ENCODE results near the gene STARD8.
"Not testable (repeated sequence)": the region's sequence is repeated elsewhere in the genome, so short reads cannot be mapped to it uniquely, and the experiment has no call there.

Gene STARD8

GRCh38 chrX:68647156-68647957 lies at the start of gene STARD8:
Gene STARD8 (plus strand): TSS chrX:68647666. CDS start chrX:68647883, 217 bp downstream.
- Histone ChIP-seq H3K4me1 (ENCODE audit: insufficient read depth, insufficient read length) (peaks cover 14% of the 10 kb centered on the region), H3K9ac (ENCODE audit: insufficient read length, low read depth) (peak within 1 kb of the TSS; percentile 59), H3K27me3 (ENCODE audit: insufficient read depth, insufficient read length) (no peaks in the 10 kb centered on the region), H3K9me3 (ENCODE audit: insufficient read depth, low read length) (no peaks in the 10 kb centered on the region), H3K4me3 (ENCODE audit: insufficient read length, low read depth) (peak within 1 kb of the TSS; percentile 44), H3K36me3 (ENCODE audit: insufficient read depth, insufficient read length, low read length) (peaks cover 3% of the 10 kb centered on the region)
- TF ChIP-seq SUZ12 (IDR thresholded peaks at IDR 0.05; ENCODE audit: extremely low read depth, insufficient read depth, insufficient read length): no peak
- no peak for TF ChIP-seq YY1 (IDR thresholded peaks at IDR 0.05; ENCODE audit: insufficient read depth, insufficient read length)
- no peak for TF ChIP-seq ZNF274 (IDR thresholded peaks at IDR 0.05; ENCODE audit: low read depth, low read length)
- DNase-seq (ENCODE audit: low read depth, low spot score): peak; percentile 28

GRCh38 chrX:68598841-68599240 lies 48.6 kb upstream of the STARD8 start:
- Histone ChIP-seq H3K27me3 (ENCODE audit: insufficient read depth, insufficient read length) (no peaks in the 10 kb centered on the region), H3K9ac (ENCODE audit: insufficient read length, low read depth) (no peak overlapping the region), H3K4me1 (ENCODE audit: insufficient read depth, insufficient read length) (no peaks in the 10 kb centered on the region), H3K4me3 (ENCODE audit: insufficient read length, low read depth) (no peak overlapping the region), H3K36me3 (ENCODE audit: insufficient read depth, insufficient read length, low read length) (no peaks in the 10 kb centered on the region), H3K9me3 (ENCODE audit: insufficient read depth, low read length) (peaks cover 22% of the 10 kb centered on the region; the same call in 1 of the 2 replicates)
- DNase-seq (ENCODE audit: low read depth, low spot score): no peak
- no peak for TF ChIP-seq ZNF274 (IDR thresholded peaks at IDR 0.05; ENCODE audit: low read depth, low read length)
- no peak for TF ChIP-seq SUZ12 (IDR thresholded peaks at IDR 0.05; ENCODE audit: extremely low read depth, insufficient read depth, insufficient read length)
- no peak for TF ChIP-seq YY1 (IDR thresholded peaks at IDR 0.05; ENCODE audit: insufficient read depth, insufficient read length)

- no peak for TF ChIP-seq YY1 (IDR thresholded peaks at IDR 0.05; ENCODE audit: insufficient read depth, insufficient read length)
- no peak for TF ChIP-seq ZNF274 (IDR thresholded peaks at IDR 0.05; ENCODE audit: low read depth, low read length)
- no peak for TF ChIP-seq SUZ12 (IDR thresholded peaks at IDR 0.05; ENCODE audit: extremely low read depth, insufficient read depth, insufficient read length)
- Histone ChIP-seq H3K4me3 (ENCODE audit: insufficient read length, low read depth) (no peak overlapping the region), H3K9me3 (ENCODE audit: insufficient read depth, low read length) (peaks cover 21% of the 10 kb centered on the region; the same call in 1 of the 2 replicates), H3K36me3 (ENCODE audit: insufficient read depth, insufficient read length, low read length) (no peaks in the 10 kb centered on the region), H3K9ac (ENCODE audit: insufficient read length, low read depth) (no peak overlapping the region), H3K27me3 (ENCODE audit: insufficient read depth, insufficient read length) (no peaks in the 10 kb centered on the region), H3K4me1 (ENCODE audit: insufficient read depth, insufficient read length) (no peaks in the 10 kb centered on the region)
- no peak for DNase-seq (ENCODE audit: low read depth, low spot score)
Observed at GRCh38 chrX:68599256-68600152, 48.0 kb upstream of the STARD8 start.

GRCh38 chrX:68604216-68604615 lies 43.2 kb upstream of the STARD8 start:
- H3K27me3 ChIP-seq (ENCODE audit: insufficient read depth, insufficient read length); H3K36me3 ChIP-seq (ENCODE audit: insufficient read depth, insufficient read length, low read length); H3K4me1 ChIP-seq (ENCODE audit: insufficient read depth, insufficient read length); H3K9ac ChIP-seq (ENCODE audit: insufficient read length, low read depth); DNase-seq (ENCODE audit: low read depth, low spot score); H3K4me3 ChIP-seq (ENCODE audit: insufficient read length, low read depth): not testable (repeated sequence)
- peaks cover 16% of the 10 kb centered on the region; the same call in 1 of the 2 replicates for H3K9me3 ChIP-seq (ENCODE audit: insufficient read depth, low read length)

GRCh38 chrX:68614733-68615132 lies 32.7 kb upstream of the STARD8 start:
- not testable (repeated sequence) for H3K36me3 ChIP-seq (ENCODE audit: insufficient read depth, insufficient read length, low read length); H3K27me3 ChIP-seq (ENCODE audit: insufficient read depth, insufficient read length); H3K9ac ChIP-seq (ENCODE audit: insufficient read length, low read depth); DNase-seq (ENCODE audit: low read depth, low spot score); H3K9me3 ChIP-seq (ENCODE audit: insufficient read depth, low read length); H3K4me3 ChIP-seq (ENCODE audit: insufficient read length, low read depth); H3K4me1 ChIP-seq (ENCODE audit: insufficient read depth, insufficient read length)

GRCh38 chrX:68627986-68628385 lies 19.5 kb upstream of the STARD8 start:
- Histone ChIP-seq H3K4me1 (ENCODE audit: insufficient read depth, insufficient read length) (no peaks in the 10 kb centered on the region), H3K4me3 (ENCODE audit: insufficient read length, low read depth) (no peak overlapping the region), H3K27me3 (ENCODE audit: insufficient read depth, insufficient read length) (no peaks in the 10 kb centered on the region), H3K36me3 (ENCODE audit: insufficient read depth, insufficient read length, low read length) (no peaks in the 10 kb centered on the region), H3K9ac (ENCODE audit: insufficient read length, low read depth) (no peak overlapping the region), H3K9me3 (ENCODE audit: insufficient read depth, low read length) (no peaks in the 10 kb centered on the region)
- no peak for TF ChIP-seq SUZ12 (IDR thresholded peaks at IDR 0.05; ENCODE audit: extremely low read depth, insufficient read depth, insufficient read length)
- TF ChIP-seq ZNF274 (IDR thresholded peaks at IDR 0.05; ENCODE audit: low read depth, low read length): no peak
- no peak for TF ChIP-seq YY1 (IDR thresholded peaks at IDR 0.05; ENCODE audit: insufficient read depth, insufficient read length)
- no peak for DNase-seq (ENCODE audit: low read depth, low spot score)

GRCh38 chrX:68629936-68630335 lies 17.5 kb upstream of the STARD8 start:
- H3K9me3 ChIP-seq (ENCODE audit: insufficient read depth, low read length); H3K9ac ChIP-seq (ENCODE audit: insufficient read length, low read depth); H3K27me3 ChIP-seq (ENCODE audit: insufficient read depth, insufficient read length): not testable (repeated sequence)

More at GRCh38 chrX:68629936-68630335, 17.5 kb upstream of the STARD8 start:
- H3K36me3 ChIP-seq (ENCODE audit: insufficient read depth, insufficient read length, low read length); DNase-seq (ENCODE audit: low read depth, low spot score); H3K4me1 ChIP-seq (ENCODE audit: insufficient read depth, insufficient read length); H3K4me3 ChIP-seq (ENCODE audit: insufficient read length, low read depth): not testable (repeated sequence)

All from NT2/D1 (cell line).